HepG2 (cell line): ENCODE data around the gene BEND3. TPM values are rescaled to one million over a fixed set of nuclear protein-coding genes. Genes with fewer than 3 reads are reported as not detected.

Experiments
- ATAC-seq: fragments of 200-7000 bp; cut with Tn5 transposase; 3 replicates; pipeline ENCODE4 v1.9.1; 2020; ENCODE audit warnings: mild to moderate bottlenecking, moderate library complexity
- BruUV-seq: library from RNA; stranded (reverse); fragments of 400-500 nt; replicated peaks from 2 replicates; lab custom pipeline; 2021; lab: Mats Ljungman, UMichigan
- CTCF ChIA-PET: fragments of 300-600 bp; formaldehyde crosslinking; extraction: SDS; loops from one replicate; lab custom pipeline; 2021; ENCODE audit warnings: low total read pairs, inconsistent platforms, low intra/inter-chr PET ratio; lab: Yijun Ruan, JAX
- POLR2A ChIA-PET: fragments of 350-600 bp; sonication (Branson Sonifier 250); formaldehyde crosslinking; loops from one replicate; lab custom pipeline; 2020; ENCODE audit warnings: antibody characterized with exemption, inconsistent platforms; lab: Yijun Ruan, JAX
- DNase-seq: peaks from one replicate; pipeline ENCODE4 v3.0.0-alpha.2; 2015; ENCODE audit warnings: low spot score
- FAIRE-seq: peaks from 3 replicates; lab custom pipeline; 2011; peaks lifted over from hg19 to GRCh38; lab: Jason Lieb, UNC
- H2AFZ ChIP-seq: one replicate; pipeline ENCODE4 v1.6.1; 2011; ENCODE audit warnings: low read length, inconsistent platforms
- H3K27ac ChIP-seq: fragments of 300-600 bp; 3 replicates; pipeline ENCODE4 v1.8.0; 2011; ENCODE audit warnings: mixed run types, mild to moderate bottlenecking, mixed read lengths, low read length, inconsistent platforms; ENCODE audit not compliant: insufficient read depth; ENCODE audit errors: extremely low read length
- H3K27me3 ChIP-seq, 2 experiments: fragments of 200-600 bp in 1 of 2; 2 replicates in 1 of 2; 3 replicates in 1 of 2; pipeline versions ENCODE4 v1.6.0 to v1.8.0; 2011; ENCODE audit warnings: low read length in 2 of 2, mild to moderate bottlenecking in 2 of 2, moderate library complexity in 2 of 2, inconsistent platforms in 1 of 2; ENCODE audit not compliant: insufficient read depth in 2 of 2, control insufficient read depth in 1 of 2
- H3K36me3 ChIP-seq, 2 experiments: fragments of 200-600 bp in 1 of 2; replicated peaks in 1 of 2; 2 replicates in 1 of 2; 3 replicates in 1 of 2; pipeline versions ENCODE4 v1.5.1 to v1.8.0; 2011; ENCODE audit warnings: low read length in 2 of 2, inconsistent platforms in 1 of 2; ENCODE audit not compliant: insufficient read depth in 2 of 2, control insufficient read depth in 1 of 2
- H3K4me1 ChIP-seq: 2 replicates; pipeline ENCODE4 v1.5.1; 2012; ENCODE audit warnings: low read length, inconsistent platforms; ENCODE audit not compliant: insufficient read depth
- H3K4me2 ChIP-seq: 2 replicates; pipeline ENCODE4 v1.6.0; 2011; ENCODE audit warnings: low read depth, low read length, inconsistent platforms
- H3K4me3 ChIP-seq, 3 experiments: fragments of 200-600 bp in 1 of 3; sonication (generic), shearing (Covaris generic) in 1 of 3; replicated peaks in 1 of 3; 2 replicates each; pipeline ENCODE4 v1.5.1; 2011 to 2016; ENCODE audit warnings: low read length in 3 of 3, inconsistent platforms in 2 of 3, low read depth in 2 of 3, mild to moderate bottlenecking in 2 of 3, control low read depth in 1 of 3, mixed read lengths in 1 of 3; ENCODE audit not compliant: insufficient read depth in 1 of 3
- H3K79me2 ChIP-seq: one replicate; pipeline ENCODE4 v1.6.1; 2011; ENCODE audit warnings: low read length, inconsistent platforms; ENCODE audit not compliant: insufficient read depth
- H3K9ac ChIP-seq: 2 replicates; pipeline ENCODE4 v1.6.0; 2011; ENCODE audit warnings: mild to moderate bottlenecking, low read depth, low read length, inconsistent platforms; ENCODE audit not compliant: insufficient read depth
- H3K9me3 ChIP-seq: 2 replicates; pipeline ENCODE4 v1.5.1; 2012; ENCODE audit warnings: mild to moderate bottlenecking, low read length
- H4K20me1 ChIP-seq: 2 replicates; pipeline ENCODE4 v1.6.0; 2011; ENCODE audit warnings: inconsistent platforms, mild to moderate bottlenecking, low read length, moderate library complexity; ENCODE audit not compliant: insufficient read depth
- HCFC1 ChIP-seq: fragments of 150-350 bp; IDR thresholded peaks from 2 replicates; pipeline ENCODE4 v1.6.1; 2014; ENCODE audit warnings: low read depth, low read length
- KLF15 ChIP-seq: sonication (generic); formaldehyde crosslinking; IDR thresholded peaks from 2 replicates; pipeline ENCODE4 v1.8.1; 2023; ENCODE audit warnings: borderline replicate concordance, mild to moderate bottlenecking, inconsistent platforms, missing genetic modification reagents, mixed read lengths
- ZBTB7A ChIP-seq: sonication (generic); formaldehyde crosslinking; IDR thresholded peaks from 2 replicates; pipeline ENCODE4 v1.8.0; 2022; ENCODE audit warnings: mild to moderate bottlenecking, missing genetic modification reagents
- ZNF792 ChIP-seq: IDR thresholded peaks from 2 replicates; pipeline ENCODE4 v1.6.1; 2016
- WGBS: methylation state at CpG from one replicate; pipeline ENCODE4 v1.1.6; 2017; ENCODE audit warnings: low lambda C conversion rate; 5-methylcytosine and 5-hydroxymethylcytosine counted together
- in situ Hi-C: cut with HindIII; loops from 2 replicates; pipeline ENCODE4 v1.10.0; 2017; ENCODE audit warnings: low pct_unique_long_range_greater_than_20kb; ENCODE audit not compliant: extremely low pct_ligation_motif_present
- intact Hi-C: fragments of 100-400 bp; cut with micrococcal nuclease; formaldehyde crosslinking; loops from one replicate; pipeline ENCODE4 v1.10.0; 2022; ENCODE audit not compliant: unreplicated experiment
- polyA plus RNA-seq, 8 experiments: library from polyadenylated mRNA; depleted of rRNA in 3 of 8; stranded (reverse) in 7 of 8; unstranded in 1 of 8; fragments of >200 nt; fragmentation: Illumina TruSeq in 4 of 8; extraction: Trizol in 4 of 8; gene quantifications; 2 replicates each; pipeline versions ENCODE4 v1.2.1 to v1.2.3, GENCODE V29; 2011 to 2016; ENCODE audit warnings: low read depth in 4 of 8, missing spikeins in 1 of 8, mixed read lengths in 1 of 8; ENCODE audit not compliant: insufficient read depth in 1 of 8
- total RNA-seq, 5 experiments: library from RNA; depleted of rRNA; stranded (reverse); fragments of >200 nt; fragmentation: Illumina TruSeq; extraction: Trizol; gene quantifications; 2 replicates each; pipeline ENCODE4 v1.2.3, GENCODE V29; 2016; ENCODE audit warnings: low read depth in 1 of 5
- TF ChIP-seq, protein P1 (sequence below): sonication (generic); formaldehyde crosslinking; IDR thresholded peaks from 2 replicates; pipeline ENCODE4 v1.4.0; 2020; ENCODE audit warnings: mild to moderate bottlenecking, low read depth, missing genetic modification reagents
- TF ChIP-seq, protein P2 (sequence below): sonication (generic); formaldehyde crosslinking; IDR thresholded peaks from 2 replicates; pipeline ENCODE4 v1.4.0; 2020; ENCODE audit warnings: missing genetic modification reagents, borderline replicate concordance

BEND3 gene
- total and polyA plus RNA-seq, 2 of the 13 experiments (the other 11 are each of a cell fraction or from before 2014, with no cell fraction given), result 1.4 to 5.8 TPM

GRCh38 chr6:107116931-107117330, 1.6 kb upstream of the BEND3 start:
- Histone ChIP-seq H3K79me2 (peaks cover 8% of the 10 kb centered on the region), H3K4me1 (peaks cover 33% of the 10 kb centered on the region), H3K9ac (peak overlapping the region; percentile 89), H2AFZ (no peak overlapping the region), H3K36me3 (no peaks in the 10 kb centered on the region), H3K4me2 (peak overlapping the region; percentile 86), H3K9me3 (no peaks in the 10 kb centered on the region), H4K20me1 (no peaks in the 10 kb centered on the region), H3K27me3 (no peaks in the 10 kb centered on the region; a peak in 1 of 5 replicates), H3K4me3 (peak overlapping the region in 2 of 3 experiments; percentile 80 to 94; a peak in 5 of 6 replicates), H3K27ac (no peak overlapping the region)
- POLR2A ChIA-PET, result interaction anchor here (1.8 kb wide), 1 partner anchor 342 kb away, joined by 8 read pairs; the partner anchor contains the start of gene PDSS2
- ATAC-seq (no peak), FAIRE-seq (no peak), DNase-seq (no peak)
- no TSS peak for BruUV-seq
- intact Hi-C loops (no loop called here), in situ Hi-C loops (no loop called here)
- WGBS, result 21% methylated on average over 7 of the region's 7 CpGs
- CTCF ChIA-PET, result no interaction called here
- no peak for TF ChIP-seq ZBTB7A (CRISPR knock-in tag)
- TF ChIP-seq HCFC1, result no peak
- TF ChIP-seq, protein P1, sequence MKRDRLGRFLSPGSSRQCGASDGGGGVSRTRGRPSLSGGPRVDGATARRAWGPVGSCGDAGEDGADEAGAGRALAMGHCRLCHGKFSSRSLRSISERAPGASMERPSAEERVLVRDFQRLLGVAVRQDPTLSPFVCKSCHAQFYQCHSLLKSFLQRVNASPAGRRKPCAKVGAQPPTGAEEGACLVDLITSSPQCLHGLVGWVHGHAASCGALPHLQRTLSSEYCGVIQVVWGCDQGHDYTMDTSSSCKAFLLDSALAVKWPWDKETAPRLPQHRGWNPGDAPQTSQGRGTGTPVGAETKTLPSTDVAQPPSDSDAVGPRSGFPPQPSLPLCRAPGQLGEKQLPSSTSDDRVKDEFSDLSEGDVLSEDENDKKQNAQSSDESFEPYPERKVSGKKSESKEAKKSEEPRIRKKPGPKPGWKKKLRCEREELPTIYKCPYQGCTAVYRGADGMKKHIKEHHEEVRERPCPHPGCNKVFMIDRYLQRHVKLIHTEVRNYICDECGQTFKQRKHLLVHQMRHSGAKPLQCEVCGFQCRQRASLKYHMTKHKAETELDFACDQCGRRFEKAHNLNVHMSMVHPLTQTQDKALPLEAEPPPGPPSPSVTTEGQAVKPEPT (CRISPR knock-in tag), result no peak
- TF ChIP-seq ZNF792 (CRISPR knock-in tag), result no peak
- TF ChIP-seq KLF15 (CRISPR knock-in tag), result no peak
- TF ChIP-seq, protein P2, sequence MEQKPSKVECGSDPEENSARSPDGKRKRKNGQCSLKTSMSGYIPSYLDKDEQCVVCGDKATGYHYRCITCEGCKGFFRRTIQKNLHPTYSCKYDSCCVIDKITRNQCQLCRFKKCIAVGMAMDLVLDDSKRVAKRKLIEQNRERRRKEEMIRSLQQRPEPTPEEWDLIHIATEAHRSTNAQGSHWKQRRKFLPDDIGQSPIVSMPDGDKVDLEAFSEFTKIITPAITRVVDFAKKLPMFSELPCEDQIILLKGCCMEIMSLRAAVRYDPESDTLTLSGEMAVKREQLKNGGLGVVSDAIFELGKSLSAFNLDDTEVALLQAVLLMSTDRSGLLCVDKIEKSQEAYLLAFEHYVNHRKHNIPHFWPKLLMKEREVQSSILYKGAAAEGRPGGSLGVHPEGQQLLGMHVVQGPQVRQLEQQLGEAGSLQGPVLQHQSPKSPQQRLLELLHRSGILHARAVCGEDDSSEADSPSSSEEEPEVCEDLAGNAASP (CRISPR knock-in tag), result no peak
